Right ventricle myocardium superior (tissue), 1 donor: Measurements from ENCODE around the gene STX12. TPM values are rescaled to one million over a fixed set of nuclear protein-coding genes. Genes with fewer than 3 reads are reported as not detected.
"Not testable (repeated sequence)": the region's sequence is repeated elsewhere in the genome, so short reads cannot be mapped to it uniquely, and the experiment has no call there.

Experiments
- ATAC-seq: fragments of 200-7000 bp; cut with Tn5 transposase; one replicate; pipeline ENCODE4 v1.9.1; 2020; ENCODE audit warnings: mild to moderate bottlenecking; ENCODE audit not compliant: poor library complexity
- DNase-seq: peaks from one replicate; pipeline ENCODE4 v3.0.0-alpha.2; 2020
- intact Hi-C: fragments of 100-400 bp; cut with DNase I; formaldehyde crosslinking; loops from one replicate; pipeline ENCODE4 v1.11.2; 2022
- total RNA-seq: library from RNA; stranded (reverse); fragmentation: NEBNext Ultra II Directional; extraction: Animal tissue kit (Norgen Biotek cat#: 25700); gene quantifications from one replicate; pipeline ENCODE4 v1.2.1, GENCODE V29; 2021
- donor health status: DM: no; HTN: yes; CAD: no; lungs with severe emphysema.

The STX12 gene
- total RNA-seq, 1 donor from 2014 or later, result 19.0 TPM

- intact Hi-C loops, result no loop called here
- ATAC-seq (peak; percentile 91), DNase-seq (peak; percentile 90)
Measured at GRCh38 chr1:27858072-27858948, 85.3 kb downstream of the STX12 start.

GRCh38 chr1:27858949-27859576 lies 86.0 kb downstream of the STX12 start:
- ATAC-seq (no peak), DNase-seq (no peak)
- intact Hi-C loops, result no loop called here

GRCh38 chr1:27861436-27861835 lies 88.4 kb downstream of the STX12 start:
- ATAC-seq (no peak), DNase-seq (no peak)
- intact Hi-C loops, result loop anchor here (10.0 kb wide), 1 partner anchor 113 kb away; no protein-coding TSS in a partner anchor

GRCh38 chr1:27862004-27862403 lies 89.0 kb downstream of the STX12 start:
- DNase-seq, result no peak
- no peak for ATAC-seq
- intact Hi-C loops, result loop anchor here (10.0 kb wide), 1 partner anchor 113 kb away; no protein-coding TSS in a partner anchor

- DNase-seq, result peak; percentile 59
Measured at GRCh38 chr1:27862671-27863537, 89.9 kb downstream of the STX12 start.

GRCh38 chr1:27863538-27863915 lies 90.5 kb downstream of the STX12 start:
- peak; percentile 67 for ATAC-seq
- no peak for DNase-seq
- intact Hi-C loops, result loop anchor here (10.0 kb wide), 1 partner anchor 111 kb away; no protein-coding TSS in a partner anchor

More at GRCh38 chr1:27862671-27863537, 89.9 kb downstream of the STX12 start:
- intact Hi-C loops, result loop anchor here (10.0 kb wide), 1 partner anchor 112 kb away; no protein-coding TSS in a partner anchor
- ATAC-seq, result peak; percentile 86

- no peak for DNase-seq
- intact Hi-C loops, result loop anchor here (10.0 kb wide), 1 partner anchor 110 kb away; no protein-coding TSS in a partner anchor
- peak; percentile 44 for ATAC-seq
Measured at GRCh38 chr1:27864264-27864895, 91.4 kb downstream of the STX12 start.

- ATAC-seq (no peak), DNase-seq (no peak)
- intact Hi-C loops, result loop anchor here (10.0 kb wide), 1 partner anchor 109 kb away; no protein-coding TSS in a partner anchor
Measured at GRCh38 chr1:27865821-27866220, 92.8 kb downstream of the STX12 start.

GRCh38 chr1:27868556-27868931 lies 95.5 kb downstream of the STX12 start:
- DNase-seq (no peak), ATAC-seq (no peak)
- intact Hi-C loops, result loop anchor here (10.0 kb wide), 1 partner anchor 106 kb away; no protein-coding TSS in a partner anchor

- DNase-seq, result peak; percentile 56
- intact Hi-C loops, result loop anchor here (10.0 kb wide), 1 partner anchor 106 kb away; no protein-coding TSS in a partner anchor
- peak; percentile 11 for ATAC-seq
Measured at GRCh38 chr1:27868932-27869718, 96.1 kb downstream of the STX12 start.

GRCh38 chr1:27869719-27870085 lies 96.7 kb downstream of the STX12 start:
- intact Hi-C loops, result loop anchor here (10.0 kb wide), 1 partner anchor 105 kb away; no protein-coding TSS in a partner anchor
- ATAC-seq, result no peak
- DNase-seq, result no peak

- DNase-seq, intact Hi-C loops, ATAC-seq: not testable (repeated sequence)
Measured at GRCh38 chr1:27871076-27871475, 98.1 kb downstream of the STX12 start.

- peak; percentile 85 for DNase-seq
- peak; percentile 91 for ATAC-seq
- intact Hi-C loops, result no loop called here
Measured at GRCh38 chr1:27872059-27872801, 99.2 kb downstream of the STX12 start, which contains the start of gene THEMIS2. THEMIS2 (plus strand) TSS chr1:27872544; CDS start chr1:27872572, 28 bp downstream.

- ATAC-seq (peak; percentile 38), DNase-seq (no peak)
- intact Hi-C loops, result no loop called here
Measured at GRCh38 chr1:27872802-27873551, 100.0 kb downstream of the STX12 start.

GRCh38 chr1:27873671-27874384 lies 100.8 kb downstream of the STX12 start:
- DNase-seq (peak; percentile 62), ATAC-seq (peak; percentile 21)
- intact Hi-C loops, result no loop called here
